Stimulated activated CD4-positive, alpha-beta T cell treated with anti-CD3 and anti-CD28 coated beads, Interleukin-15, amount 100 ng/mL, for 24 hours (primary cell): Measurements from ENCODE around the gene PUDP.
A peak's percentile ranks its signal among the peaks of the same experiment; 100 is the strongest.

ENCODE experiments used
- DNase-seq: peaks from one replicate; pipeline ENCODE4 v3.0.0-alpha.2; 2020

PUDP gene

GRCh38 chrX:7146703-7147412 is 1.1 kb downstream of the PUDP start:
- peak; percentile 9 for DNase-seq

GRCh38 chrX:7146020-7146702 is 1.8 kb downstream of the PUDP start:
- no peak for DNase-seq

- DNase-seq = no peak
Measured at GRCh38 chrX:7145454-7145853, 2.5 kb downstream of the PUDP start.

GRCh38 chrX:7143941-7144525 is 3.9 kb downstream of the PUDP start:
- DNase-seq = no peak

- no peak for DNase-seq
Measured at GRCh38 chrX:7143076-7143475, 4.9 kb downstream of the PUDP start.

- DNase-seq = no peak
Measured at GRCh38 chrX:7139202-7140081, 8.5 kb downstream of the PUDP start.

- no peak for DNase-seq
Measured at GRCh38 chrX:7134981-7135380, 13.0 kb downstream of the PUDP start.

- DNase-seq = no peak
Measured at GRCh38 chrX:7133050-7133440, 14.9 kb downstream of the PUDP start.

GRCh38 chrX:7132335-7133049 is 15.5 kb downstream of the PUDP start:
- DNase-seq = peak; percentile 16

- no peak for DNase-seq
Measured at GRCh38 chrX:7131621-7132020, 16.3 kb downstream of the PUDP start.

- no peak for DNase-seq
Measured at GRCh38 chrX:7127056-7127455, 20.9 kb downstream of the PUDP start.

- DNase-seq = no peak
Measured at GRCh38 chrX:7120878-7121219, 27.1 kb downstream of the PUDP start.

- no peak for DNase-seq
Measured at GRCh38 chrX:7119950-7120877, 27.7 kb downstream of the PUDP start.

GRCh38 chrX:7117587-7117986 is 30.4 kb downstream of the PUDP start:
- DNase-seq = no peak

- no peak for DNase-seq
Measured at GRCh38 chrX:7116081-7116480, 31.9 kb downstream of the PUDP start.

GRCh38 chrX:7115557-7115956 is 32.4 kb downstream of the PUDP start:
- no peak for DNase-seq

- no peak for DNase-seq
Measured at GRCh38 chrX:7112071-7112470, 35.9 kb downstream of the PUDP start.

- no peak for DNase-seq
Measured at GRCh38 chrX:7111518-7111917, 36.4 kb downstream of the PUDP start.

- no peak for DNase-seq
Measured at GRCh38 chrX:7110821-7111276, 37.1 kb downstream of the PUDP start.

- no peak for DNase-seq
Measured at GRCh38 chrX:7109838-7110793, 37.8 kb downstream of the PUDP start.
